Smooth muscle cell (in vitro differentiated cells): ENCODE data around the gene ZNF48. TPM values are rescaled to one million over a fixed set of nuclear protein-coding genes. Genes with fewer than 3 reads are reported as not detected.

ENCODE experiments used
- DNase-seq: peaks from one replicate; lab custom pipeline; 2025; ENCODE audit not compliant: unreplicated experiment; lab: John Stamatoyannopoulos, UW
- H2AFZ ChIP-seq: fragments of 200-600 bp; sonication (generic); 2 replicates; pipeline ENCODE4 v1.6.0; 2016; ENCODE audit warnings: antibody characterized with exemption, low read depth, mild to moderate bottlenecking
- H3F3A ChIP-seq: fragments of 200-600 bp; sonication (generic); 2 replicates; pipeline ENCODE4 v1.6.0; 2017; ENCODE audit warnings: antibody characterized with exemption, low read depth
- H3K27ac ChIP-seq: fragments of 200-600 bp; sonication (generic); 2 replicates; pipeline ENCODE4 v1.5.1; 2016; ENCODE audit warnings: low read depth, mild to moderate bottlenecking
- H3K27me3 ChIP-seq: fragments of 200-600 bp; sonication (generic); 2 replicates; pipeline ENCODE4 v1.6.1; 2016; ENCODE audit warnings: low read depth, mild to moderate bottlenecking
- H3K36me3 ChIP-seq: fragments of 200-600 bp; sonication (generic); 2 replicates; pipeline ENCODE4 v1.5.1; 2016; ENCODE audit warnings: low read depth
- H3K4me1 ChIP-seq: fragments of 200-600 bp; sonication (generic); 2 replicates; pipeline ENCODE4 v1.5.1; 2016; ENCODE audit warnings: low read depth
- H3K4me2 ChIP-seq: fragments of 200-600 bp; sonication (generic); 2 replicates; pipeline ENCODE4 v1.6.0; 2016; ENCODE audit warnings: mild to moderate bottlenecking
- H3K4me3 ChIP-seq: fragments of 200-600 bp; sonication (generic); 2 replicates; pipeline ENCODE4 v1.5.1; 2016; ENCODE audit warnings: mild to moderate bottlenecking
- H3K79me2 ChIP-seq: fragments of 200-600 bp; sonication (generic); 2 replicates; pipeline ENCODE4 v1.6.0; 2016; ENCODE audit warnings: low read depth, mild to moderate bottlenecking
- H3K9ac ChIP-seq: fragments of 200-600 bp; sonication (generic); 2 replicates; pipeline ENCODE4 v1.6.0; 2016; ENCODE audit warnings: low read depth
- H3K9me3 ChIP-seq: fragments of 200-600 bp; sonication (generic); replicated peaks from 2 replicates; pipeline ENCODE4 v1.5.1; 2016; ENCODE audit warnings: low read depth
- H4K20me1 ChIP-seq: fragments of 200-600 bp; sonication (generic); 2 replicates; pipeline ENCODE4 v1.6.0; 2016; ENCODE audit warnings: low read depth
- CTCF ChIP-seq: fragments of 200-600 bp; sonication (generic); IDR thresholded peaks from 2 replicates; pipeline ENCODE4 v1.5.1; 2017; ENCODE audit warnings: borderline replicate concordance, mild to moderate bottlenecking, antibody characterized with exemption; ENCODE audit not compliant: insufficient read depth, poor library complexity, severe bottlenecking
- WGBS: methylation state at CpG from one replicate; pipeline ENCODE4 v1.1.7; 2016; ENCODE audit warnings: low lambda C conversion rate; 5-methylcytosine and 5-hydroxymethylcytosine counted together
- polyA plus RNA-seq: library from polyadenylated mRNA; unstranded; fragments of >200 nt; fragmentation: Nextera tagmentation; extraction: Ambion mirVana; gene quantifications from 2 replicates; pipeline ENCODE4 v1.2.1, GENCODE V29; 2016
- total RNA-seq: library from RNA; depleted of rRNA; stranded (reverse); fragments of >200 nt; gene quantifications from 2 replicates; pipeline ENCODE4 v1.2.3, GENCODE V29; 2014

The ZNF48 gene
- total and polyA plus RNA-seq, 2 experiments from 2014 or later, result 8.0 to 9.3 TPM

- no peaks in the 10 kb centered on the region for H3K27me3 ChIP-seq
- H3K9me3 ChIP-seq, result no peaks in the 10 kb centered on the region
- 0% methylated on average over 5 of the region's 76 CpGs for WGBS
- H3K27ac ChIP-seq, result peak overlapping the region; percentile 69
- no peak for DNase-seq
- peaks cover 20% of the 10 kb centered on the region for H3K4me1 ChIP-seq
- H3K79me2 ChIP-seq, result peaks cover 49% of the 10 kb centered on the region
- peak; percentile 10 for TF ChIP-seq CTCF
- peak overlapping the region; percentile 67 for H3K9ac ChIP-seq
- peak overlapping the region; percentile 59 for H3K4me3 ChIP-seq
- H3F3A ChIP-seq, result peaks cover 4% of the 10 kb centered on the region
- H3K36me3 ChIP-seq, result no peaks in the 10 kb centered on the region
- peak overlapping the region; percentile 93 for H3K4me2 ChIP-seq
- H4K20me1 ChIP-seq, result peaks cover 48% of the 10 kb centered on the region
- no peak overlapping the region for H2AFZ ChIP-seq
These were observed 25.2 kb upstream of the ZNF48 start for GRCh38 chr16:30369938-30370455.

GRCh38 chr16:30370456-30371247, 24.6 kb upstream of the ZNF48 start, which contains the start of gene TBC1D10B:
TSS of gene TBC1D10B (minus strand) at chr16:30370494. CDS start at chr16:30370183, 311 bp downstream.
- H2AFZ ChIP-seq, result peak within 1 kb of the TSS; percentile 4
- WGBS, result under 1% methylated on average over 39 of the region's 40 CpGs
- peaks cover 42% of the 10 kb centered on the region for H3K79me2 ChIP-seq
- H3K4me1 ChIP-seq, result peaks cover 22% of the 10 kb centered on the region
- H3K4me3 ChIP-seq, result peak within 1 kb of the TSS; percentile 59
- H3K4me2 ChIP-seq, result peak within 1 kb of the TSS; percentile 93
- H3K9me3 ChIP-seq, result no peaks in the 10 kb centered on the region
- H3K27me3 ChIP-seq, result no peaks in the 10 kb centered on the region
- H3K27ac ChIP-seq, result peak within 1 kb of the TSS; percentile 69
- peaks cover 41% of the 10 kb centered on the region for H4K20me1 ChIP-seq
- TF ChIP-seq CTCF, result peak; percentile 5
- H3F3A ChIP-seq, result peaks cover 4% of the 10 kb centered on the region
- peak; percentile 92 for DNase-seq
- H3K36me3 ChIP-seq, result no peaks in the 10 kb centered on the region
- peak within 1 kb of the TSS; percentile 67 for H3K9ac ChIP-seq

GRCh38 chr16:30371248-30371816, 23.9 kb upstream of the ZNF48 start:
- Histone ChIP-seq H3K36me3 (no peaks in the 10 kb centered on the region), H3K4me2 (peak overlapping the region; percentile 81), H3K27ac (peak overlapping the region; percentile 39), H3K4me1 (peaks cover 25% of the 10 kb centered on the region), H3F3A (peaks cover 4% of the 10 kb centered on the region), H4K20me1 (peaks cover 34% of the 10 kb centered on the region), H3K4me3 (peak overlapping the region; percentile 38), H3K79me2 (peaks cover 35% of the 10 kb centered on the region), H3K9me3 (no peaks in the 10 kb centered on the region), H2AFZ (peak overlapping the region; percentile 4), H3K9ac (peak overlapping the region; percentile 21), H3K27me3 (no peaks in the 10 kb centered on the region)
- DNase-seq, result no peak
- 35% methylated on average over 10 of the region's 11 CpGs for WGBS
- no peak for TF ChIP-seq CTCF
